HG03175 (cell line): ENCODE results near the gene BCAT1.
"Not testable (repeated sequence)": the region's sequence is repeated elsewhere in the genome, so short reads cannot be mapped to it uniquely, and the experiment has no call there.

ENCODE experiments used
- ATAC-seq: cut with Tn5 transposase; IDR thresholded peaks from one replicate; pipeline ENCODE4 v1.9.1; 2021; ENCODE audit warnings: mild to moderate bottlenecking, moderate library complexity; ENCODE audit not compliant: unreplicated experiment

Gene BCAT1

GRCh38 chr12:24960222-24960855 is 11.4 kb upstream of the BCAT1 start:
- ATAC-seq = peak; percentile 78

- not testable (repeated sequence) for ATAC-seq
Measured at GRCh38 chr12:24956351-24956750, 7.5 kb upstream of the BCAT1 start.

- ATAC-seq = no peak
Measured at GRCh38 chr12:24955853-24956252, 7.0 kb upstream of the BCAT1 start.

GRCh38 chr12:24955389-24955788 is 6.5 kb upstream of the BCAT1 start:
- ATAC-seq = no peak

- no peak for ATAC-seq
Measured at GRCh38 chr12:24954261-24954660, 5.4 kb upstream of the BCAT1 start.

GRCh38 chr12:24952389-24952788 is 3.5 kb upstream of the BCAT1 start:
- no peak for ATAC-seq

- ATAC-seq = peak; percentile 44
Measured at GRCh38 chr12:24950231-24950834, 1.4 kb upstream of the BCAT1 start.

- ATAC-seq = peak; percentile 21
Measured at GRCh38 chr12:24948420-24948756, 513 bp downstream of the BCAT1 start.

- ATAC-seq = no peak
Measured at GRCh38 chr12:24947541-24948419, 1.1 kb downstream of the BCAT1 start.

- ATAC-seq = no peak
Measured at GRCh38 chr12:24945845-24946244, 3.1 kb downstream of the BCAT1 start.

- no peak for ATAC-seq
Measured at GRCh38 chr12:24945039-24945438, 3.9 kb downstream of the BCAT1 start.

GRCh38 chr12:24944601-24944975 is 4.3 kb downstream of the BCAT1 start:
- no peak for ATAC-seq

- no peak for ATAC-seq
Measured at GRCh38 chr12:24943947-24944600, 4.8 kb downstream of the BCAT1 start.

- no peak for ATAC-seq
Measured at GRCh38 chr12:24940157-24940556, 8.7 kb downstream of the BCAT1 start.

GRCh38 chr12:24939551-24939950 is 9.3 kb downstream of the BCAT1 start:
- ATAC-seq = not testable (repeated sequence)

GRCh38 chr12:24938341-24938740 is 10.6 kb downstream of the BCAT1 start:
- ATAC-seq = no peak

- no peak for ATAC-seq
Measured at GRCh38 chr12:24937553-24938244, 11.2 kb downstream of the BCAT1 start.

- no peak for ATAC-seq
Measured at GRCh38 chr12:24933694-24934407, 15.1 kb downstream of the BCAT1 start.

GRCh38 chr12:24931666-24932405 is 17.1 kb downstream of the BCAT1 start:
- peak; percentile 91 for ATAC-seq

- no peak for ATAC-seq
Measured at GRCh38 chr12:24929953-24930352, 18.9 kb downstream of the BCAT1 start.
